T-helper 9 cell (primary cell): Measurements from ENCODE around the gene GNB5.
"Not testable (repeated sequence)": the region's sequence is repeated elsewhere in the genome, so short reads cannot be mapped to it uniquely, and the experiment has no call there.

Source experiments
- DNase-seq: peaks from one replicate; pipeline ENCODE4 v3.0.0-alpha.2; 2020

Gene GNB5

DNA sequence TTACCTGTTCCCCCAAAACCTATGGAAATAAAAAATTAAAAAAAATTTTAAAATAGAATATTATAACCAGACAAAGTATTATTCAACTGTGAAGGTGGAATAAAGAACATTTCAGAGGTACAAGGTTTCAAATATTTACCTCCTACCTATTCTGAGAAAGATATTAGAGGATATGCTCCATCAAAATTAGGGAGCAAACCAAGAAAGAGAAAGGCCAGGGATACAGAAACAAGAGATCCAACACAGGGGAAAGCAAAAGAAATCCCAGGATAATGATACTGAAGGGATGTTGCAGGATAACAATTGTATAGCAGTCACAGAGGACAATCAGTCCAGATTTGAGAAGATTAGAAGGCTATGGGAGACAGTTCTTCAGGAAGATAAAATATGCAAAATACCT lies 101.0 kb downstream of the GNB5 start:
- no peak for DNase-seq

DNA sequence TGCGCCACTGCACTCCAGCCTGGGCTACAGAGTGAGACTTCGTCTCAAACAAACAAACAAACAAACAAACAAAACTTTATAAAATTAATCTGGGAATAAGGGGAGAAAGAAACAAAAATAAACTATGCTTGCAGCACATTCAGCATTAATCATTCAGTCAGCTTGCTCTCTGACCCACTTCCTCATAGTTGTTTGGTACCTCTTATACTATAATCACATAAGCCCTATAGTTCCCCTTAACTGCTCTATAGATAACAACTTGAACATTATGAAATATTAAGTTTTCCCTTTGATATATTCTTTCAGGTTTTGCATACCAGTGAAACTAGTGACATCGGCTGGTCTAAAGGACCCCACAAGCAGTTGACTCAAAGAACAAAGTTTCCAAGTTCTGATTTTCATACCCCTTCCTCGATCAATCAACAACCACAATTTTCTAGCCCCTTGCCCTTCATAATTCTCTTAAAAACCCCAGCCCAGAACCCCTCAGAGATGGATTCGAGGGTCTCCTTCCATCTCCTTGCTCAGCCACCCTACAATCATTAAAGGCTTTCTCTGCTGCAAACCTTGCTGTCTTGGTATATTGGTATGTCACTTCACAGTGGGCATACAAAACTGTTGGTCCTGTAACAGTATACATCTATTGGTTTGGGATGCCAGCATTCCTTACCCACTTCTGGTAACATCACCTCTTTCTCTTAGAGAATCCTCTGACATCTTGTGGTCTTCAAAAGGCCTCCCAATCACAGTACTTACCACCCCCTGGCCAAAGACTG lies 105.0 kb downstream of the GNB5 start:
- DNase-seq: no peak

DNA sequence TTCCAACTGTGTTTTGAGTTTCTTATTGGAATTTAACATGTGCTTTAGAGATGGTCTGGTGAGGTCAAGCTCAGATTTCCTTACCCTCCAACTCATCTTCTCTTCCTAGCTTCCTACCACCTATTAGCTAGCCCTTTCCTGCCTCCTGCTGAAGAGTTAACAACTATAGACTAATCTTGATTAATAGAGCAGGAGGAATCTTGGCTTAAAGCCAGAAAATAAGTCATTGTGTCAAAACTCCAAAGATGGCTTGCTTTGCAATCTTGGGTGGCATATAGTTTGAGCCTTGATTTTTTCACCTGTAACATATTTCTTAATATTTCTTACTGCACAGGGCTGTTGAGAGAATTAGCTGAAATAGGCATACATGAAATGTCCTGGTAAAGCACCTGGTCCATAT lies 105.9 kb downstream of the GNB5 start:
- no peak for DNase-seq

DNA sequence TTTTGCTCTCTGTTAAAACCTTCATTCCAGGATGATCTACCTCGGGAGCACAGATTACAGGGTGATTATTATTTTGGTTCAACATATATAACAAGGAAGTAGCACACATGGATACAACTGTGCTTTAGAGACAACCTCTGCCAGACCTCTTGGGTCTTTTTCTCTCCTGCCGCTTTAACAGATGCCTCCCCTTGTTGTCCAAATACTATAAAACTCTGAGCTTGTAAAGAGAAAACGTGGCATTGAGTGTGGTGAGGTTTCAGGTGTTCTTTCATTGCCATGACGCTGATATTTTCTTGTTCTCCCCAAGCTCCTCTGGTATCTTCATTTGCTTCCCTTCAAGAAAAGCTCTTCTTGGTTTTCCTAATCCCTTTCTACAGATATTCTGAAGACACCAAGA lies 107.6 kb downstream of the GNB5 start:
- no peak for DNase-seq

DNA sequence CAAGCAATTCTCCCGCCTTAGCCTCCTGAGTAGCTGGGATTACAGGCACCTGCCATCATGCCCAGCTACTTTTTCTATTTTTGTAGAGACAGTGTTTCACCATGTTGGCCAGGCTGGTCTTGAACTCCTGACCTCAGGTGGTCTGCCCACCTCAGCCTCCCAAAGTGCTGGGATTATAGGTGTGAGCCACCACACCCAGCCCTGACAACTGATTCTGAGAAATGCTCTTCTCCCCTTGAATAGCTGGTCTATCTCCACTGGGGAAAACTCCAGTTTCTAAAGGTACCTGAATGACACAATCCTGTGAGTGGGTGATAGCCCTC lies 108.2 kb downstream of the GNB5 start:
- not testable (repeated sequence) for DNase-seq

DNA sequence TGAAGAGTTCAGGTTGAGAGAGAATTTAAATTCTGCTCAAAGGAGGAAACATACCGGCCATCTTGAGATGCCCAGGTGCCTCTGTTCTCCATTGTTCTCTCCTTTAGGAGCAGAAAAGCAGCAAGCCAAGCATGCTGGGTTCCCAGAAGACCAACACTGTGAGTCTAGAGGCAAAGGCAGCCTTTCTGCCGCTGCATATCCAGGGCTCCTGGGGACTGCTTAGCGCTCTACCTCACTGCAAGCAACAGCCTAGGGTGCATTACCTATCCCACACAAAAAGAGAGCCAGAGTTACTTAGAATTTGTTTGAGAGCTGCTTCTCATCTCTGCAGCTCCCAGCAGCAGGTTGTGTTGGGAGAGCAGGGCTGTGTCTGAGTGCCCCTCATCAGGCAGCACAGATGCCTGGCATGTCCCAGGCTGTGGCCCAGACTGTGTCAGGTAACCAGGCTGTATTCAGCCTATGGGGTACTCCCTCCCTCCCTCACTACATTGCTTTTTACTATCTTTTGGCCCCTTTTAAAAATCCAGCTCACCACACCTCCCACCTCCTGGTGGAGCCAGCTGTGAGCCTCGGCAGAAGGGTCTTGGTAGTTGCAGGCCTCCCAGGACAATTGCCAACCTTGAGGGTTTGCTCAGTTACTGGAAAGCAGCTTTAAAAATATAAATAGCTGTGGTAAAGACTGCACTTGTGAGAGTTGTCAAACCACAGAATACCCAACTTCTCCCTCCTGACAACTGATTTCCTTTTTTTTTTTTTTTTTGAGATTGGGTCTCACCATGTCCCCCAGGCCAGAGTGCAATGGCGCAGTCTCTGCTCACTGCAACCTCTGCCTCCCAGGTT lies 108.8 kb downstream of the GNB5 start:
- no peak for DNase-seq

DNA sequence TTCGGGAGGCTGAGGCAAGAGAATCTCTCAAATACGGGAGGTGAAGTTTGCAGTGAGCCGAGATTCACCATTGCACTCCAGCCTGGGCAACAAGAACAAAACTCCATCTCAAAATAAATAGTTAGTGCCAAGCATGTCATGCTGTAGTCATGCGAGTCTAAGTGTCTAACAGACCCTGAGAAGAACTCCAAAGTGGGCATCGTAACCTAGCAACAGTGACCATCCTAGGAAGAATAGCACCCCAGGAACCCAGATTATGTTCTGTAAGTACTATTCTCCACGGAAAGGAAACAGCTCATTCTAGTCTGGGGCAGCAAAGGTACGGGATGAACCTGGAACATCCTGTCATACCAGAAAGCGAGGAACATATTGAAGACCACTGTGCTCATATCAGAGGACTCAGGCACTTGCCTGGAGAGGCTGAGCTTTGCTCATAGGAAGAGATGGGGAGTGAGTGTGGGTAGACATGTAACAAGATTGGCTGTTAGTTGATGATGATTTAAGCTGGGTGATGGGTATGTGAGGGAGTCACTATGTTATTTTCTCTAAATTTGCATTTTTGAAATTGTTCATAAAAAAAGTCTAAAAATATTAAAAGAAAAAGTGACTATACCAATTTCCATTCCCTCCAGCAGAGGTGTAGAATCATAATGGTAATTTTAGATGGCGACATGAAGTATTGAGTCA lies 110.3 kb downstream of the GNB5 start:
- DNase-seq: no peak

DNA sequence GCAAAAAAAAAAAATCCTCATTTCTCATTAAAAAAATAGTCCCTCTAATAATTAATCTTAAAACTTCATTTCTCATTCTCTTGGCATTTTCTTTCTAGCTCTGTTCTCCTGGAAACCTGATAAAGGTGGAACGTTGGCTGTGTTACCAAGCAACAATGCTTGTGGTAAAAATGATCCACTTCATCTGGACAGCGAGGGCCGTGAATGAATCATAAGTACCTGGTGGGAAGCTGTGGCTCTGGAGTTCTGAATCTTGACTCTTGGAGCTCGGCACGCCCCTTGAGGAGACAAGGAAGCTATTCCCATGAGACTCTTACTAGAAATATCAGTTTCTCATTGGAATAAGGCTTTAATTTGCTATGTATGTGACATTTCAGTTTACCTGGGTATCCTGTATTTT lies 111.2 kb downstream of the GNB5 start:
- DNase-seq: no peak

DNA sequence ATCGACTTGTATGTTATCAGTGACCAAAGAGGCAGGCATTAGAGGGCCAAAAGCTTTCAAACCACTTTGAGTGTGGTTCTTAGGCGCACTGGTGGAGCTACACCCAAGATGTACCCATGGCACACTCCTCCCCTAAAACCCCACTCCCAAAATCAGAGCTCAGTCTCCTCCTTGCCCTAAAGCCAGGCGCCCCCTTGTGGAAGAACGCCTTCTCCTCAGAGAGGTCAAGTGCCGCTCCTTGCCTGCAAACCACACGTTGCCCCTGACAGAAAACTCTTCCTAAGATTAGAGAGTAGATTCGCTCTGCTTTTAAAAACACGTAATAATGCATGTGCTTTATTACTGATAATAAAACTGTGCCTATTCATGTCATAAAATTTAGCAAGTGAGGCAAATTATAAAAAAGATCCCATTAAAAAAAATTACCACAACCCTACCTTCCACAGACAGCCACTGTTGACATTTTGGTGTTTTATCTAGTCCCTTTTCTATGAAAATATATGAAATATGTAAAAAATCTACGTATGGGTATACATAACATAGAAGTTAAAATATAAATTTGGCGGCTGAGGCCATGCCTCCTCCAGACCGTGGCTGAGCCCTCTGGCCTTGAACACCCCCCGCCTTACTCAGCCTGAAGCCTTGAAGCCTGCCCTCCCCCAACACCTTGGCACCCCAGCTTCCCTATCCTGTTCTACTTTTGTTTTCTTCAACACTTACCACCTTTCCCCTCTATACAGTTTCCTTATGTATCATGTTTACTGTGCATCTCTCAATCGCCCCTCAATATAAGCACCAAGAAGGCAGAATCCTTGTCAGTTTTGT lies 112.1 kb downstream of the GNB5 start:
- DNase-seq: peak; percentile 89

DNA sequence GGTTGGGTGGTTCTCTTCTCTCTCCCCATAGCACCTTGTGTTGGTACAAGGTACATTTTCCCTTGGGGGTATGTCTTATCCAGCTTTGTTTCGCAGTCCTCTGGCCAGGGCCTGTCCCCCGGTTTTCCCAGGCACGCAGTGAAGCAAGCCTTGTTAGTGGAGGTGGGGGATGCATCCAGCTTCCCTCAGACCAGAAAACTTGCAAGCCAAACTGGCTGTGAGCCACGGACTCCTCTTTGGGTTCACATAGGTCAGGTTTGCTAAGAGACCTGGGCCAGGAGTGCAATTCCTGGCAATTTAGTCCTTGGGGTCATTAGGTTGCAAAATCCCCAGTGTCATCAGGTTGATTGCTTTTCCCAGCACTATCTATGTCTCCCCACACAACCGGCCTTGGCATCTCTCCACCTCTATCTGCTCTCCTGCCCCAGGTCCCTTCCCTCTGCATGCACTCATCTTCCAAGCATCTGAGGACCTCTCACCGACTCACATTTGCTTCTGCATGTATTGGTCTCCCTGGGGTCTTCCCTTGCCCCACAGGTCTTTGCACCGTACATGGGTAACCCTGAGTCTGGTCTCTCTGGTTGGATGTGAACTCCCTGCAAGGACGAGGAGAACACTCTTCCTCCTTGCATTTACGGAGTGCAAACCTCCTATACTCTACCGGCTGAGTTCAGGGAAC lies 112.9 kb downstream of the GNB5 start:
- no peak for DNase-seq

DNA sequence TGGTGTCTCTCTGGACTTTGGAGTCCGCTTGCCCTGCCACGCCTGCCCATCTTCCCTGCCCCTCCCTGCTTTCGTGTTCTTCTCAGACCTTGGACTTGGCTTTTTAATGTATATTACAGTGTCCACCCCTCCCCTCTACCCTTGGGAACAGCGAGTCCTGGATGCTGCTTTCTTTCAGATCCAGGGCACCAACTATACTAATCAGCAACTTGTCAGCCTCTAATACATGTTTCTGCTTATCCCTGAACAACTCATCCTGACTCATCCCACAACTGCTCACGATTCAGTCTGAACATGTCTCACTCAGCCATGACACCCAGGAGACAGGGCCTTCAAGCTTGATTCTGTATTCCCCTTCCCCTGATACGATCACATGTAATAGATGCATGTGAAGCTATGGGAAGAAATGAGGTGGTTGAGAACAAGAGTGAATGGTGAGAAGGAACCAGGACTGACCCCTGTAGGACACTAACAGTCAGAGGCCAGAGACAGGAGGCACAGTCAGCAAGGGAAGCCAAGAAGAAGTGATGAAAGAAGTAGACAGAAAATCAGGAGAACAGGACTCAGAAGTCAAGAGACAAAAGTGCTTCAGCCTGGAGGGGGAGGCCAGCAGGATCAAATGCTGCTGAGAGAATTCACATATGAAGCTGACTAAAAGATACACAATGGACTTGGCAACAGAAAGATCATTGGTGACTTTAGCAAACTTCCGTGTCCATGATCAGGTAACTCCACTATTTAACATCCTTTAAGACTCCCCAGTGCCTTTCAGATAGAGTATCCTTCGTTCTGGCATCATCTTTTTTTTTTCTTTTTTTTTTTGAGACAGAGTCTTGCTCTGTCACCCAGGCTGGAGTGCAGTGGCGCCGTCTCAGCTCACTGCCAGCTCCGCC lies 114.1 kb downstream of the GNB5 start:
- no peak for DNase-seq

DNA sequence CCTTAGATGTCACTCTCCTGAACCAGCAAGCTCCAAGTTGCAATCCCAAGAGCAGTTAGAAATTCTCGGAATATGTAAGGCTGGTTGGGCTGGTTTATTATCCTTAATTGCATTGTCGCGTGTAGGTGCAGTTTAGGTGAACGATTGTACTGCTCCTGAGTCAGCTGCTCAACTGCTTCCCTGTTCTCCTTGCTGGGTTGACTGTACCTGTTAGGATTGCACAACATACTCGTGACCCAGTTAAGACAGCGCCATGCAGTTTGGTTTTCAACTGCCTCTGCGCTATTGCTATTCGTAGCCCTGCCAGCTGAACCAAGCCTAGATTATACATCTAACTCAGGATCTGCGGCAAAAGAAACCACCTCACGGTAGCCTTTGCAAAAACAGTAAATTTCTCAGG lies 119.6 kb downstream of the GNB5 start:
- DNase-seq: no peak

DNA sequence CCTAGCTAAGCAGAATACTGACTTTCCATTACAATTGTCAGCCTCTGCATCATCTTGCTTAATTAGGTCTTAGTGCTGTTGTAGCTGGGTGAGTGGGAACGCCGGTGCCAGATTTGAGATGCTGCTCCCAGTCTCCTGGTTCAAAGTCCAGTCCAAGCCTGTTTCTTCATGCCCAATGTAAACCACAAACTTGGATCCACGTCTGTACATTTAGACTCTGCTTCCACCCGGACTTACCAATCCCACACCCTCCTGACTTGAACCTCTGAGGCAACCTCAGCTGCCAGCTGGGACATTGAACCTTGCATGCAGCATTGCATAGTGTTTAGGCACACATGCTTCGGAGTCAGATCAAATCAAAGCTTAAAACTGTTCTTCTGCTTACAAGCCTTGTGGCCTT lies 121.6 kb downstream of the GNB5 start:
- no peak for DNase-seq

DNA sequence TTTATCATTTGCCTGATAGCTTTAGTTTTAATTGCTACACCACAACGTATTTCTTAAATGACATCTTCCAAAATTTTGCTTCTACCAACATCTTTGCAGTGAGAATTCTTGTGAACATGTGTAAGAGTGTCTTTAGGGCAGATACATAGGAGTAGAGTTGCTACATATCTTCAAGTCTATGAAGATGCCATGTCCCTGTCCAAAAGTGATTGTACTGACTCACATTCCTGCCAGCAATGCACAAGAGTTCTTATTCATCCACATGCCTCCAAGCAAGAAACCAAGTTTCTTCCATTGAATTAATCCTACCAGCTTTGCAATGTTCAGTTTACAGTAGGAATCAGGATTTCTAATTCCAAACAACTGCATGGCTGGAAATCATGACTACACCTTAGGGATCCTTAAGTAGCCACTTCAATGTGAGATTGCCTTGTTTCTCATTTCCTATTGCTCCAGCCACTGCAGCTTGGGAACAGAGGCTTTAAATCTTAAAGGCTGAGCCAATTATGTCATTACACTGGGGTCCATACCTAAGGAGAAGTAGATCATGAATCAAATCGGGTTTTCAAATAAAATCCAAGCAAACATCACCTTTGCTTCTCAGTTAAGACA lies 123.1 kb downstream of the GNB5 start:
- no peak for DNase-seq

DNA sequence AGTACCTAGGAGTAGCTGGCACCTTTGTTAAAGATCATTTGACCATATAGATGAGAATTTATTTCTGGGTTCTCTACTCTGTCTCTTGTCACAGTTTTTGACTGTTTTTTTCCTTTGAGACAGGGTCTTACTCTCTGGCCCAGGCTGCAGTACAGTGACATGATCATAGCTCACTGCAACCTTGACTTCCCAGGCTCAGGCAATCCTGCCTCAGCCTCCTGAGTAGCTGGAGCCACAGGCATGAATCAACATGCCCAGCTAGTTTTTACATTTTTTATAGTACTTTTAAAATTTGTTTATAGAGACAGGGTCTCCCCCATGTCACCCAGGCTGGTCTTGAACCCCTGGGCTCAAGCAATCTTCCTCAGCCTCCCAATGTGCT lies 123.7 kb downstream of the GNB5 start:
- no peak for DNase-seq

DNA sequence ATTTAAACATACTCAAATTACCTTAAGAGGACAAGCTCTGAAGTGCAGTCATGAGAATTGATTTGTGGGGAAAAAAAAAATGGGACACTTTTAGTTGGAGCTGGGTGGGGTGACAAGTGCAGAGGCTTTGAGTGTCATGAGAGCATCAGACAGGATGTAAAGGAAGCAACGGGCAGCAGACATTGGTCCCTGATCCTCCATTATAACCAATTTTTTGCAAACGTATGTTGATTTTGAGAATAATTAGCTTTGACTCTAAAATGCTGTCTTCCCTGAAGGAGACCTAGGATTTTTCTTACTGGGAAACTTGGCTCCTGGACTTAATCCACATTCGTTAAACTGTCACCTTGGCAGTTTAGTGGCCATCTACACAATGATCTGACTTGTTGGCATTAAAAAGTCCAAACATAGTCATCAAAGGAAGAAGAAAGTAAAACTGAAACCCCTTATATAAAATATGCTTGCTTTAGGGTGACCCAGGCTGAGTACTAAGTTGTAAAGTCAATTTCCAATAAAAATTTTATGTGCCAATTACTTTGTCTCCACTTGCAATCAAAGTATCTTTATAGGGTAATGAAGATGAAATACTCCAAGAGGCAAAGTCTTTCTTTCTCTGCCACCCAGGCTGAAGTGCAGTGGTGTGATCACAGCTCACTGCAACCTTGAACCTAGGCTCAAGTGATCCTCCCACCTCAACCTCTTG lies 124.2 kb downstream of the GNB5 start:
- no peak for DNase-seq
